Colon (tissue), 2 donors: ENCODE measurements around the gene SNTG2.
"Not testable (repeated sequence)": the region's sequence is repeated elsewhere in the genome, so short reads cannot be mapped to it uniquely, and the experiment has no call there.

Experiments used
- FAIRE-seq: peaks from 2 replicates; lab custom pipeline; 2012; peaks lifted over from hg19 to GRCh38; lab: Jason Lieb, UNC
- donor health status: control.
- donor health status: control.

The SNTG2 gene

DNA sequence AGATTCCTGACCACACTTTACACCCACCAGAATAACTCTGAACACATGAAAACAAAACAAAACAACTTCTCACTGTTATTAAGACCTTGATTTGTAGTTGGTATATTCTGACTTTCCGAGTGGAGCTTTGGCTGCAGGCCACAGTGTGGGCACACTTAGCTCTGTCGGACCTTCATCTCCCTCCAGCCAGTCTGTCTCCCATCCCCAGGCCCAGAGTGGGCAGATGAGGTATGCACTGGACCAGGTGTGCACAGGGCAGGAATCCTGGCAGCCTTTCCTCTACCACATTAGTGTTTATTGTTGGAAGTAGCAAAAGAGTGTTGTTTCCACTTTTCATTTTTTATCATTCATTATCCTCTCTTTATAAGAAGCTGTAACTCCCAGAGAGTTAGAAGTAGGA lies 243.2 kb downstream of the SNTG2 start:
- FAIRE-seq: no peak

DNA sequence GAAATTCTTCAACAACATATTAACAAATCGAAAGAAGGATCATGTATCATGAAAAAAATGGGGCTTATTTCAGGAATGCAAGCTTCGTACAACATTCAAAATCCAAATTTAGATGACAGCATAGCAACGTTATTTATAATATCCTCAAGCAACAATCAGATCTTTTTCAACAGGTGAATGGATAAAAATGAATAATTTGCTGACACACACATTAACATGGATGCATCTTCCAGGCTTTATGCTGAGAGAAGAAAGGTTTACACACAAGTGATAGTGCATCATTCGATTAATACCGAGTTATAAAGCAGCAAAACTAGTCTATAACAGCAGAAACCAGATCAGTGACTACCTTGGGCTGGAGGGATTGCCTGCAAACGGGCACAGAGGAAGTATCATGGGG lies 253.1 kb downstream of the SNTG2 start:
- no peak for FAIRE-seq

DNA sequence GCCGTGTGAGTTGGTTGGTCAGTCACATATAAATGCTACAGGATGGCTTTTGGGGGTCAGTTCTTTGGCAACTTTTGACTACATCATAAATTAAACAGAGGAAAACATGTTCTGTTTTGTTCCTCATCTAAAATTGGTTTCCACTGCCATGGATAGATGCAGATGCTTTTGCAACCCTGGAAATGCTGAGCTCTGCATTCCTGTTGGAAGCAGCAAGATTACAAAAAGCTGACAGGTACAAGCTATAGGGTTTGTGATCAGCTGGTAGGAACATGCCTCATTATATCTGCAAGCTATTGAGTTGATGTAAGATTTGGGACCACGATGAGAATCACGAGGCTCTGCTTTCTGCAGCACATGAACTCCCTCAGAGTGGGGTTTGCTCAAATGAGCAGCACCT lies 255.2 kb downstream of the SNTG2 start:
- no peak for FAIRE-seq

DNA sequence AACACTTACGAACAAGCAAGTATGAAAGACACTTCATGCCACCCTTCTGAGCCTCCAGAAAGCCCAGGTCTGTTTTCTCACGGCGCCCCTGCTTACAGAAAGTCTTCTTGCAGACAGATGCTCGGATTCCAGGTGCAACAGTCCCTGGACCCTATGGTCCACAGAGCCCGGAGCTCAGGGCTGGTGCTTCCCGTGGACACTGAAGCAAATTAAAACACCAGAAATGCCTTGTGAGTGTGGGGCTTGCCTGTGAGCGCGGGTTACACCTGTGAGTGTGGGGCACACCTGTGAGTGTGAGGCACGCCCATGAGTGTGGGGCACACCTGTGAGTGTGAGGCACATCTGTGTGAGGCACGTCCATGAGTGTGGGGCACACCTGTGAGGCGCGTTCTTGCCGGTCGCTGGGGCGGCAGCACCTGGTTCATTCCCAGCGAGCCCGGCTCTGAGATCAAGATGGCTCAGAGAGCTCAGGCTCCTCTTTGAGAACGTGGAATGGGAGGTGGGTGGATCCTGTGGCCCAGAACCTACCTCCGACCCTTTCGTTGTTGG lies 257.4 kb downstream of the SNTG2 start:
- FAIRE-seq: no peak

DNA sequence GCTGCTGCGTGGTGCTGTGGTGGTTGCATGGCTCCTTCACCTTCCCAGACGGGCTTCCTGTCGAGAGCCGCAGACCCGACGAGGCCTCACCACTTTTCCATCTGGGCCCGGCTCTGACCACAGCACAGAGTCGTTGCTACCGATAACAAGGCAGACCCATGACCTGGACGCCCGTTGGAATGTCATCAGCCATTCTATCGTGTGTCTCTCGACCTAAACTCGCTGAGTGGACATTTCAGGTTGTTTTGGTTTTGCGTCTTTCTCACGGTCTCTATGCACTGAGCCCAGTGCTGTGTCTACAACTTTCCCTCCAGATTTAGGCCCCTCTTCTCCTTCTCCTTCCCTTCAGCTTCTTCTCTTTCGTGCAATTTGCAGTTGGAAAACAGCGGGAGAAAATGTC lies 257.9 kb downstream of the SNTG2 start:
- no peak for FAIRE-seq

DNA sequence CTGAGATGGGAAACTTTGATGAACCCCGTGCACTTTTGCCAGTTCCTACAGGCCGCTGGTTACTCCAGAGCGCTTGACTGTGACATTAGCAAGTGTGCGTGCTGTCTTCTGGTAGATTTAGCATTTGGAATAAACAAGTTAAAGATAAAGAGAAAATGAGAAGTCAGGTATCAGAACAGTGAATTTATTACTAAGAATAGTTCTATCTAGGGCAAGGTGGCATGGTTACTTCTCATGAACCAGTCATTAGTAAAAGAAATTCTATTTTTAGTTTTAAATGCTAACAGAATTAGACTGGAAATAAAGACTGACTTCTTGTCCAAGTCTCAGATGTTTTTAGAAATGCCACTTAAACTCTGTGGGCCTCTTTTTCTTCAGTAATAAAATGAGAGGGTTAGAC lies 258.6 kb downstream of the SNTG2 start:
- FAIRE-seq: no peak

DNA sequence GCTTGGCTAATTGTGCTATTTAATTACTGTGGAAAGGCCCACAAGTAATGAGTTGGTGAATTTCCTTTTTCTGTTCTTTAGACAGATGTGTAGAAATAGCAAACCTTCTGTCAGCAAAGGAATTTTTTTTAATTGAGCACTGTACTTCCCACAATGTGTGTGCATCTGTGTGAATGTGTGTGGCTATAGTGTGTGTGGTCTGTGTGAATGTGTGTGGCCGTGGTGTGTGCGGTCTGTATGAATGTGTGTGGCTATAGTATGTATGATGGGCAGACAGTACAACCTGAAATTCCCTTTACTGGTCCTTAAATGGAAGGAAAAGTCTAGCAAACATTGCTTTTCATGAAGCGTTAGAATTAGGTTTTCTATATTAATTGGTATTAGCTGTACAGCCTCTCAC lies 259.1 kb downstream of the SNTG2 start:
- no peak for FAIRE-seq

DNA sequence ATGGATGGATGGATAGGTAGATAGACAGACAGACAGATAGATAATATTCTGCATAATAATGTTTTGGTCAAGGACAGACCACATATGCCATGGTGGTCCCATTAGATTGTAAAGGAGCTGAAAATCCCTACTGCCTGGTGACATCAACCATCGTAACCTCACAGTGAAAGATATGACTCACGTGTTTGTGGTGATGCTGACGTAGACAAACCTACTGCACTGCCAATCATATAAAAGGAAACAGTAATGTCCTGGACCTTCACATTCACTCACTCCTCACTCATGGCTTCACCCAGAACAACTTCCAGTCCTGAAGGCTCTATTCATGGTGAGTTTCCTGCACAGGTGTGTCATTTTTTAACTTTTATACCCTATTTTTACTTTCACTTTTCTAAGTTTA lies 259.7 kb downstream of the SNTG2 start:
- no peak for FAIRE-seq

DNA sequence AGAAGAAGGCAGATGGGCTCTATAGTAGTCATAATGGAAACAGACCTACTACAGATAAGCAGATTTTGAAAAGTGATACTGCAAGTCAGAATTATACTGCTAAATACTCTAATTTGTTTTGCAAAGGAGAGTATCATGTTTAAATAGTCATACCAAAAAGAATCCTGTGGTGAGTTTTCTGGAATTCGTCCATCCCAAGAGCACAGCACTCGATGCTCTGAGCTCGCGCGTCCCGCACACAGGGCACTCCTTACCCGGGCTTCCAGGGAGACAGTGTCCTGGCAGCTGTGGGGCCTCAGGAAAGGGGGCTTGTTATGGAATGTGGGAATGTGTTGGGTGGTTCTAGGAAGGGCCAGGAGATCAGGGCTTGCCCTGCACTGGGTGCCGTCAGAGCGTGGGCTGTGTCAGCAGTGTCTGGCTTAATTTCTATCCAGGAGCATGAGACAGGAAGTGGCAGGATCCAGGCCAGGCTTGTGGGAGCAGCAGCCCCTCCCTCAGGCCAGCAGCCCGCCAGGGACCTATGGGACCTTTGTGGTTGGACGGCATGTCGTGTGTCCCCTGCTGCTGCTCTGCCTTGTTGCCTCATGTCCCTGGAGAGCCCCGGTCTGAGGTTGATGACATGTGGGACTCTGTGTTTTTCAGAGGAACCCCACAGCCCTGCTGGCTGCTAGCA lies 269.4 kb downstream of the SNTG2 start:
- FAIRE-seq: no peak

DNA sequence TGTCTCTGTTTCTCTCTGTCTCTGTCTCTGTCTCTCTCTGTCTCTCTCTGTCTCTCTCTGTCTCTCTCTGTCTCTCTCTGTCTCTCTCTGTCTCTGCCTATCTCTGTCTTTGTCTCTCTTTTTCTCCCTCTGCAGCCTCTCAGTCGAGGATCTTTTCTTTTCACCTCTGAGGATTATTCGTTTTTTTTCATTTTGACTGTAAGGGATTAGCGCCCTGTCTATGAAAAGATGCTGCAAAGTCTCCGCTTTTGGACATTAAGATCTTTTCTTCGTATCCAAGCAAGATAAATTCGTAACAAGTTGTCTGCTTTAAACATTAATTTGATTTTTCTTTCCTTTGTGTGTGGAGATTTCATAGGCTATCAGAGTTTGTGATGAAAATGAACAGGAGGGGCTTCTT lies 271.4 kb downstream of the SNTG2 start:
- FAIRE-seq: no peak

DNA sequence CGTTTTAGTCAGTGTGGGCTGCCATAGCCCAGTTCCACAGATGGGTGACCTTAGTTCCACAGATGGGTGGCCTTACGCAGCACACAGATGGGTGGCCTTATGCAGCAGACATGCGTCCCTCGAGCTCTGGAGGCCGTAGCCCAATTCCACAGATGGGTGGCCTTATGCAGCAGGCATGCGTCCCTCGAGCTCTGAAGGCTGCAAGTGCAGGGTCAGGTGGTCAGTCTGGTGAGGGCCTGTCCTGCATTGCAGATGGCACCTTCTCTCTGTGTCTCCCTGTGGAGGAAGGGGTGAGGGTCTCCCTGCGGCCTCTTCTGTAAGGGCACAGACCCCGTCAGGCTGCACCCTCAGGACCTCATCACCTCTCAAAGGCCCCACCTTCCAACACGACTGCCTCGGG lies 273.1 kb downstream of the SNTG2 start:
- FAIRE-seq: no peak

DNA sequence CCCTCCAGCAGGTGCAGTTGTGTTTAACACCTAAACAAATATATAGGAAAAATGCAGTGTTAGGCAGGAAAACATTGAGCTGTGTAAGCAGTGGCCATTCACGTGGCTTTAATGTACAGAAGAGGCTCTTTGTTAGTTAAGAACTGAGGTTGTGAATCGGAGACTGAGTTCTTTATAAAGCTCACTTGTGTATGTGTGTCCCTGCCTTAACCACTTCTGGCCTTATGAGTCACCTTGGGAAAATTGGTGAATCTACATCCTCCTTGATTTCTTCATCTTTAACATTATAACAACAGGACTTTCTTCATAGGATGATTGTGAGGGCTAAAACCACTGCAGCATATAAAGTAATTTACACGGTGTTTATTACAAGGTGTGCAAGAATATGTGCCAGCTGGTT lies 274.3 kb downstream of the SNTG2 start:
- no peak for FAIRE-seq

DNA sequence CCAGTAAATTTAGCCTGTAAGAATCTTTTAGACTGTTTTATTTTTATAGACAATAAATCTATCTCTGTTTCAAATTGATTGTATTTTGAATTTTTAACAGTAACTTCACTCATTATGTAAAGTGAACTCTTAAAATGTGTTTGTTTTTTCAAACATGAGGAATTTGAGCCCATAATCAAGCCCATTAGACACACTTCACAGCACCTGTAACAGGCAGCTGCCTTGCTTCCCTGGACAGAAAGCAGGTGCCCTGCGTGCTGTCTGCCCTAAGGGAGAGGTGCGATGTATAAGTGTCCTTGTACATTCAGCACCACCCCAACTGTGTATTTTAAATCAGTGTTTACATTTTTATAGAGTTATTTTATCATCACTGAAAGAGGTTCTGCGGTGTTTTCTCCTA lies 276.1 kb downstream of the SNTG2 start:
- no peak for FAIRE-seq

DNA sequence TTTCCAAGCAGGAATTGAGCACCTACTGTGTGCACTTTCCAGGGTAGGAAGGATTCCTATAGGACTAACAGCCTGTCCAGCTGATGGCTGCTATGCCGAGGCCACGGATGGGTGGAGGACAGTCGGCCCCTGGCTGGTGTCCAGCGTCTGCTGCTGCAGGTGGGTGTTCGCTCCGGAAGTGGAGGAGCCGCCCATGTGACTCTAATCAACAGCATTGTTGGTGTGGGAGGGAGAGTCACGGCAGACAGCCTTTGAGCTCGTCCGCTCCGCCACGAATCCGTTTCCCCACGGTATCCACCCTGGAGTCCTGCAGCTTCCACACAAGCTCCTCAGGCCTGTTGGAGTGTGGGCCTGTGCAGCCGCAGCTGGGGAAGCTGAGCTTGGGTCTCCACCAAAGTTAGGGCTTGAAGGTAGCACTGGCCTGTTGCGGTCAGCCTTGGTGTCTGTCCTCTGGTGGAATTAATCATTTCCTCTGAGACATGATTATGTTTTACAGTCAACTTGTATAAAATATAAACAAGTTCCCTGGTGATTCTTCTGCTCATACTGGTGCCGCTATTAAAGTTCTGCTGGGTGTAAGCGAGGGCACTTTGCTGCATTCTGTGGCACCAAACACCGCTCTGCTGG lies 276.7 kb downstream of the SNTG2 start:
- FAIRE-seq: no peak

DNA sequence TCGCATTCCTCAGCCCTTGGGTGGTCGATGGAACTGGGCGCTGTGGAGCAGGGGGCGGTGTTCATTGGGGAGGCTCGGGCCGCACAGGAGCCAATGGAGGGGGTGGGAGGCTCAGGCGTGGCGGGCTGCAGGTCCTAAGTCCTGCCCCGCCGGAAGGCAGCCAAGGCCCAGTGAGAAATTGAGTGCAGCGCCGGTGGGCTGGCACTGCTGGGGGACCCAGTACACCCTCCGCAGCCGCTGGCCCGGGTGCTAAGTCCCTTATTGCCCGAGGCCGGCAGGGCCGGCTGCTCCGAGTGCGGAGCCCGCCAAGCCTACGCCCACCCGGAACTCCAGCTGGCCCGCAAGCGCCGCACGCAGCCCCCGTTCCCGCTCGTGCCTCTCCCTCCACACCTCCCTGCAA lies 278.9 kb downstream of the SNTG2 start:
- FAIRE-seq: not testable (repeated sequence)

DNA sequence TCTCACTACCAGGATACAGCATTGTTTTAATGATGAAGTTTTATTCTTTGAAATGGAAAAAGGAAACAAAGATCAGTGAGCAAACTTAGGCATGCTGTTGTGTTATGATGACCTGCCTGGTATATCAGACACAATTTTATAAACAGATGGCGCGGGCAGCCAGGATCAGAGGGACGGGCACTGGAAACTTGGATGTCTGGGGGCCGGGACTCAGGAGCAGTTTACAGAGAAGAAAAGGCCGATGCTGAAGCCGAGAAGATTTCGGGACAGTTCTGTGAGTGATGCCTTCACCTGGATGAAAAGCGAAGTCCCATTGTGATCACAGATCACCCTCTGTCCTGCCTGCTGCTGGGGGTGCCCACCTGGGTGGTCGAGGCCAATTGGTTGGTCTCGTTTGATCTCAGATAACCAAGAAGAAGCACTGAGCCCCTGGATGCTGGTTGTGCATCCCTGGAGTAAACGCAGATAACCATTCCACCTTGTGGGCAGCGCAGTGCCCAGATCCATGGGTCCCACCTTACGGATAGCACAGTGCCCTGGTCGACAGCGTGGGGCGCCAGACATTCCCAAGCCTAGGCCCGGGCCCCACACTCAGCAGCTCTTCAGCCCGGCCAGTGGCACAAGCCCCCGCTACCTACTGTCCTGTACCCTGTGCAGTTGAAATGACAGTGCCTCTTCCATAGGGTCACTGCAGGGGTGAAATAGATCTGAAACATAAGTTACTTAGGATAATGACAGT lies 279.7 kb downstream of the SNTG2 start:
- no peak for FAIRE-seq

DNA sequence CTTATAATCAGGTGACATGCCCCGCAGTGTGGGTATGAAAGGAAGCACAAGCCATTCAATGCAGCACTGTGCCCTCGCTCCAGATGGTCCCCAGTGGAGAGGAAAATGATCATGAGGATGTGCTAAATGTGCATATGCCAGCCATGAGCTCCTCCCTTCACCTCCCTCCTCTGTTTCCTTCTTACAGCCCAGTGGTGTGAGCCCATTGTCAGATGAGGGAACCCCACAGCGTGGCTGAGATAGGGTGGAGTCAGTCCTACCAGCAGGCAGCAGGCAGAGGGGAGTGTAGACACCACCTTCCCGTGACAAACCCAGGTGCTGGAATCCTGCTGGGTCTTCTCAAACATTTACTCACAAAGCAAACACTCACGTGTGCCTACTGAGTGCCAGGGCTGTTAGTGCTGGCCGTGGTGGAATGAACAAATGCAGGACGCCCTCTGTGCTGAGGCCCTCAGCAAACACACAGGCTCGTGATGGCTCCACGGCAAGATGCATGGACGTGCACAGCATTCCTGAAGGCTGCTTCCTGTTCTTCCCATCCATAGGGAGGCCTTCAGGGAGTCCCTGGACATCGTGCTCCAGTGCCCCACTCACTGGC lies 280.9 kb downstream of the SNTG2 start:
- FAIRE-seq: no peak

DNA sequence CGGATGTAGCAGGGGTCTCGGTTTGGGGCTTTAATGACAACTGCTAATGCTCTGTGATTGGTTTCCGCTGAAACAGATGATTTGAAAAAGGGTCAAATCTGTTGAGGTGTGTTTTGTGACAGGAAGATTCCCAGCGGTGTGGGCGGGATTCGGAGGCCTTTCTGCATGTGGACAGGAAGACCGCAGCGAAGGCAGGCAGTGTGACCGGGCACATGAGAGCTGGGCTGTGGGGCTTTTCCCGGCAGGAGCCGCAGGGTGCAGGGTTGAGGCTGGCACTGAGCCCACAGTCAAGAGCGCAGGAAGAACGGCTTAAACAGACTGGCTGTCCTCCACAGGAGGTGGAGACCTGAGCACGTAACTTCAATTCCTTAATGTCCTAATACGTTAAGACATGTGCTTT lies 282.6 kb downstream of the SNTG2 start:
- FAIRE-seq: no peak

DNA sequence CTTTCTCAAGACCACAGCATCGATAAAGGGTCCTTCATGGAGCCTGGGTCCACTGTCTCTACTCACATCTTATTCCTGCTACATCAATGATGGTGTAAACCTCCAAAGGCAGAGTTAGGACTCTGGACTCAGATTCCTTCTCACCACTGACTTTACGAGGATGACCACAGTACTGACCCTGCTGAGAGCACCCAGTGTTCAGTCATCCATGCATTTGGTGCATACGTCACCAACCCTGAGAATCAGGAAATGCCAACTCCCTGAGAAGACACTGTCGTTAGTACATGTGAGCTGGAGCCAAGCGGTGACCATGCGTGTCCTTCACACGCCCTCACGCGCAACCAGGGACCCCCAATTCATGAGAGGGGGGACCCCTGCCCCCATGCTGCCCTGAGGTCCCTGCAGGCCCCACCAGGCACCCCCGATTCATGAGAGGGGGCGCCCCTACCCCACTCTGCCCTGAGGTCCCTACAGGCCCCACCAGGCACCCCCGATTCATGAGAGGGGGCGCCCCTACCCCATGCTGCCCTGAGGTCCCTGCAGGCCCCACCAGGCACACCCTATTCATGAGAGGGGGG lies 284.2 kb downstream of the SNTG2 start:
- FAIRE-seq: no peak

DNA sequence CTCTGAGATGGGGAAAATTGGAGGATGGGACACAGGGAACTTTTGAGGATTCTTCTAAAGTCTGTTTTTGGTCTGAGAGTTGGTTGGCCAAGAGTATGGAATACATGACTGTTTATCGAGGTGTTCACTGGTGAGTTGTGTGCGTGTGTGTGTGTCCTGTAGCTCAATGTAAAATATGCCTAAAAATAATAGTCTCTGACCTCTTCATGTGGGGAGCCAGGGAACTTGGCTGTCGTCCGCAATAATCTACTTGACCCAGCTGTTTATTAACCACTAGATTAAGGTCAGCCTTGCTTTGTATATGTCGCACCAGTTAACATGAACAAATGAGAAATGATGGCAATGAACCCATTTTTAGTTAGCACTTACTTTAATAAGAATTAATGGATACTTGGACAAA lies 285.2 kb downstream of the SNTG2 start:
- FAIRE-seq: no peak

DNA sequence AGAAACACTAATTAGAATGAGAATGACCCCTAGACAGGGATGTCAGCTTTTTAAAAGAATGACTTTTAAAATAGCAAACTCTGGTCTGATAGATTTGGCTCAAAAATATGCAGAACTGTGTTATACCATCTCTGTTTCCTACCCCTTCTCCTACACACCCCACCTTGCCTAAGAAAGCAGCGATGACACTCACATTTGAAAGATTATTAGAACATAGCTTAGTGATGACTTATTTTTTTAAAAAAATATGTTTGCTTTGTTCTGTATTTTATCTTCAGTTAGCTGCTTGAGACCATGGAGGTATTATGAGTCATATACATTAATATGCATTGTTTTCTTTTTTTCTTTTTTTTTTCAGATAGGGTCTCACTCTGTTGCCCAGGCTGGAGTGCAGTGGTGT lies 286.0 kb downstream of the SNTG2 start:
- FAIRE-seq: no peak

DNA sequence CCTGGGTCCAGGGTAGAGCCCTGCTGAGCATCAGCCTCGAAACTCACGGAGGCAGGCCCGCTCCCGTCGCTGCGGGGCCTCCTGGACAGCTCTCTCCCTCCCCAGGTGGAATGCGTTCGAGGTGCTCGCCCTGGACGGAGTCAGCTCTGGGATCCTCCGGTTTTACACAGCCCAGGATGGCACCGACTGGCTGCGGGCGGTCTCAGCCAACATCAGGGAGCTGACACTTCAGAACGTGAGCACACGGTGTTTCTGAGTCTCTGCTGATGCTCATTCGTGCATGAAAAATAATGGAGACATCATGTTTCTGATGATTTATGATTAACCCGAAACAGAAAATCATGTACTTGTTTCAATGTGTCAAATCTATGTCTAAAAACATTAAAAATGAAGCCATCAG lies 287.1 kb downstream of the SNTG2 start:
- FAIRE-seq: no peak
